Erythroblast (primary cell): ENCODE results near the gene TACR1.

Source experiments
- GATA1 ChIP-seq: IDR thresholded peaks from 2 replicates; pipeline ENCODE4 v1.6.1; 2011; ENCODE audit warnings: low read depth, mild to moderate bottlenecking, control low read depth, low read length, moderate library complexity
- POLR2A ChIP-seq: IDR thresholded peaks from 2 replicates; pipeline ENCODE4 v1.6.1; 2011; ENCODE audit warnings: mild to moderate bottlenecking, low read length

DNA sequence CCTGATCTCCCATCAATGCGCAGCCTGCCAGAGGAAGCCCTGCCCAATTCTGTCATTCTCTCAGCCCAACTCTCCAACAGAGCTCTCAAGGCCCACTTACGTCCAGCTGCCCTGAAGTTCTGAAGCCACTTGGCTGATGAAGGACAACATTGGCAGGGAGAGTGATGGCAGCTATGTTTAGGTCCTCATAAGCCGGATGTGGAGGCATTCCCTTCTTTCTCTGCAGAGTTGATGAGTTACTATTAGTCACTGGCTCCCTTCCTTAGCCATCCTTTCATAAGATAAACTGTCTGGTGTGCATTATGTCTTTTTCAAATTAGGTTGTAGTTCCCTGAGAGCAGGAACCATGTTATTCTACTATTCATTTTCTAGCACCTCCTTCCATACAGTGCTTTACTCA, 22.5 kb upstream of the TACR1 start:
- no peak for TF ChIP-seq POLR2A
- TF ChIP-seq GATA1, result no peak
